HepG2 (cell line): ENCODE data around the gene OBSL1. TPM values are rescaled to one million over a fixed set of nuclear protein-coding genes. Genes with fewer than 3 reads are reported as not detected.
A peak's percentile ranks its signal among the peaks of the same experiment; 100 is the strongest.

Experiments
- ARNT ChIP-seq: fragments of 450-650 bp; IDR thresholded peaks from 2 replicates; pipeline ENCODE4 v1.6.1; 2017
- EEA1 ChIP-seq: sonication (generic); formaldehyde crosslinking; IDR thresholded peaks from 2 replicates; pipeline ENCODE4 v1.5.1; 2020; ENCODE audit warnings: mild to moderate bottlenecking, missing genetic modification reagents, borderline replicate concordance
- KAT8 ChIP-seq: IDR thresholded peaks from 2 replicates; pipeline ENCODE4 v1.6.1; 2016; ENCODE audit warnings: missing genetic modification reagents, missing compliant biosample characterization
- KDM5B ChIP-seq: sonication (generic); formaldehyde crosslinking; IDR thresholded peaks from 2 replicates; pipeline ENCODE4 v1.4.0; 2020; ENCODE audit warnings: missing genetic modification reagents, mild to moderate bottlenecking, borderline replicate concordance
- NCOA5 ChIP-seq: sonication (generic); formaldehyde crosslinking; IDR thresholded peaks from 2 replicates; pipeline ENCODE4 v1.4.0; 2020; ENCODE audit warnings: missing genetic modification reagents
- NR1H2 ChIP-seq: sonication (generic); formaldehyde crosslinking; IDR thresholded peaks from 2 replicates; pipeline ENCODE4 v1.8.1; 2022; ENCODE audit warnings: low read depth, missing genetic modification reagents, borderline replicate concordance
- PRDM15 ChIP-seq: sonication (generic); formaldehyde crosslinking; IDR thresholded peaks from 2 replicates; pipeline ENCODE4 v1.4.0; 2020; ENCODE audit warnings: missing genetic modification reagents
- SCMH1 ChIP-seq: sonication (generic); formaldehyde crosslinking; IDR thresholded peaks from 2 replicates; pipeline ENCODE4 v1.9.0; 2021; ENCODE audit warnings: missing genetic modification reagents, mild to moderate bottlenecking, borderline replicate concordance
- SNAPC2 ChIP-seq: sonication (generic); formaldehyde crosslinking; IDR thresholded peaks from 2 replicates; pipeline ENCODE4 v1.8.1; 2022; ENCODE audit warnings: mild to moderate bottlenecking, missing genetic modification reagents
- ZFX ChIP-seq: sonication (generic); formaldehyde crosslinking; IDR thresholded peaks from 2 replicates; pipeline ENCODE4 v1.4.0; 2020; ENCODE audit warnings: mild to moderate bottlenecking, low read depth, missing genetic modification reagents, moderate library complexity
- ZMYM3 ChIP-seq: sonication (generic); formaldehyde crosslinking; IDR thresholded peaks from 2 replicates; pipeline ENCODE4 v1.5.1; 2020; ENCODE audit warnings: mild to moderate bottlenecking, missing genetic modification reagents
- ZNF264 ChIP-seq: sonication (generic); formaldehyde crosslinking; IDR thresholded peaks from 2 replicates; pipeline ENCODE4 v1.4.0; 2020; ENCODE audit warnings: missing genetic modification reagents
- ZNF274 ChIP-seq: sonication (generic); formaldehyde crosslinking; IDR thresholded peaks from 2 replicates; pipeline ENCODE4 v1.5.1; 2020; ENCODE audit warnings: mild to moderate bottlenecking, missing genetic modification reagents
- ZNF577 ChIP-seq: sonication (generic); formaldehyde crosslinking; IDR thresholded peaks from 2 replicates; pipeline ENCODE4 v1.4.0; 2020; ENCODE audit warnings: mild to moderate bottlenecking, low read depth, missing genetic modification reagents, borderline replicate concordance
- polyA plus RNA-seq, 8 experiments: library from polyadenylated mRNA; depleted of rRNA in 3 of 8; stranded (reverse) in 7 of 8; unstranded in 1 of 8; fragments of >200 nt; fragmentation: Illumina TruSeq in 4 of 8; extraction: Trizol in 4 of 8; gene quantifications; 2 replicates each; pipeline versions ENCODE4 v1.2.1 to v1.2.3, GENCODE V29; 2011 to 2016; ENCODE audit warnings: low read depth in 4 of 8, missing spikeins in 1 of 8, mixed read lengths in 1 of 8; ENCODE audit not compliant: insufficient read depth in 1 of 8
- total RNA-seq, 5 experiments: library from RNA; depleted of rRNA; stranded (reverse); fragments of >200 nt; fragmentation: Illumina TruSeq; extraction: Trizol; gene quantifications; 2 replicates each; pipeline ENCODE4 v1.2.3, GENCODE V29; 2016; ENCODE audit warnings: low read depth in 1 of 5

Gene OBSL1
- total and polyA plus RNA-seq, 2 of the 13 experiments (the other 11 are each of a cell fraction or from before 2014, with no cell fraction given): 86.7 to 218 TPM

GRCh38 chr2:219597552-219598307 lies 26.4 kb upstream of the OBSL1 start, which contains the start of gene STK11IP (continued):
- peak; percentile 81 for TF ChIP-seq PRDM15 (CRISPR knock-in tag)
- peak; percentile 69; the same call in 1 of the 2 replicates for TF ChIP-seq KDM5B (CRISPR knock-in tag)
- no peak; the same call in 1 of the 2 replicates for TF ChIP-seq SNAPC2 (CRISPR knock-in tag)
- TF ChIP-seq ZNF264 (CRISPR knock-in tag): no peak; the same call in 1 of the 2 replicates
- peak; percentile 78; the same call in 1 of the 2 replicates for TF ChIP-seq EEA1
- peak; percentile 99 for TF ChIP-seq KAT8 (CRISPR knock-in tag)
- TF ChIP-seq ZMYM3 (CRISPR knock-in tag): 0 out of 2 replicates have a peak, but pooled peaks have one; percentile 20
- no peak for TF ChIP-seq ZNF577 (CRISPR knock-in tag)
- peak; percentile 88 for TF ChIP-seq ZNF274
- peak; percentile 60 for TF ChIP-seq ZFX (CRISPR knock-in tag)
- TF ChIP-seq NCOA5 (CRISPR knock-in tag): no peak
- no peak for TF ChIP-seq NR1H2 (CRISPR knock-in tag)
- TF ChIP-seq ARNT: no peak
- TF ChIP-seq SCMH1 (CRISPR knock-in tag): no peak
